ENCODE results near the gene HGF. TPM values are rescaled to one million over a fixed set of nuclear protein-coding genes. Genes with fewer than 3 reads are reported as not detected.

The HGF gene
- total and polyA plus RNA-seq, 4 donors = 3.1 to 25.5 (median 12.3) TPM

- no peaks in the 10 kb centered on the region for H3K4me1 ChIP-seq (ENCODE audit: control insufficient read depth in 5 of 5, insufficient read depth in 5 of 5, low read length in 5 of 5)
- ATAC-seq (ENCODE audit: insufficient read depth, low FRiP score) (no peak), DNase-seq (no peak)
- TF ChIP-seq CTCF (IDR thresholded peaks at IDR 0.05; ENCODE audit: control extremely low read depth, extremely low read depth) = no peak
- H3K36me3 ChIP-seq (ENCODE audit: control insufficient read depth in 4 of 4, insufficient read depth in 4 of 4, low read length in 4 of 4) = no peaks in the 10 kb centered on the region
- WGBS, 2 donors = 85 to 95% methylated on average over 1 of the region's 1 CpG
- peaks cover 0 to 12% (median 7%) of the 10 kb centered on the region in 4 donors for H3K9me3 ChIP-seq (ENCODE audit: control insufficient read depth in 4 of 4, insufficient read depth in 3 of 4, low read length in 3 of 4)
- H3K27ac ChIP-seq (ENCODE audit: low read depth in 1 of 2, low read length in 1 of 2) = no peak overlapping the region
- no peaks in the 10 kb centered on the region for H3K27me3 ChIP-seq (ENCODE audit: control insufficient read depth in 3 of 3, insufficient read depth in 3 of 3, low read length in 2 of 3)
- H3K4me3 ChIP-seq = no peak overlapping the region
- H3K9ac ChIP-seq (ENCODE audit: insufficient read depth in 1 of 2, low read length in 2 of 2) = no peak overlapping the region
These were observed 117.6 kb downstream of the HGF start for GRCh38 chr7:81652225-81652624.

Data from lung (tissue), 12 donors.